SK-N-SH treated with all-trans-retinoic acid at 6 μM for 48 hours (cell line): Measurements from ENCODE around the gene BANP.
"Not testable (repeated sequence)": the region's sequence is repeated elsewhere in the genome, so short reads cannot be mapped to it uniquely, and the experiment has no call there.

Source experiments
- ARNTL ChIP-seq: fragments of 450-650 bp; formaldehyde crosslinking; IDR thresholded peaks from 2 replicates; pipeline ENCODE4 v1.5.0; 2020; ENCODE audit warnings: low read depth, mild to moderate bottlenecking, moderate library complexity, borderline replicate concordance
- CSDC2 ChIP-seq: fragments of 250-450 bp; sonication (Bioruptor Pico); IDR thresholded peaks from 2 replicates; pipeline ENCODE4 v1.5.0; 2020; ENCODE audit warnings: mild to moderate bottlenecking, moderate library complexity
- SNAI2 ChIP-seq: fragments of 250-450 bp; sonication (Bioruptor Pico); IDR thresholded peaks from 2 replicates; pipeline ENCODE4 v1.5.0; 2020; ENCODE audit warnings: mild to moderate bottlenecking, moderate library complexity
- ZFP3 ChIP-seq: fragments of 250-450 bp; sonication (Bioruptor Pico); IDR thresholded peaks from 2 replicates; pipeline ENCODE4 v1.5.0; 2020; ENCODE audit warnings: mild to moderate bottlenecking, moderate library complexity
- ZFP30 ChIP-seq: fragments of 450-650 bp; formaldehyde crosslinking; IDR thresholded peaks from 2 replicates; pipeline ENCODE4 v1.5.0; 2022; ENCODE audit warnings: mild to moderate bottlenecking, moderate library complexity
- TF ChIP-seq, protein P1 (sequence below): fragments of 250-450 bp; sonication (Bioruptor Pico); IDR thresholded peaks from 2 replicates; pipeline ENCODE4 v1.5.1; 2021; ENCODE audit warnings: mild to moderate bottlenecking, moderate library complexity

DNA sequence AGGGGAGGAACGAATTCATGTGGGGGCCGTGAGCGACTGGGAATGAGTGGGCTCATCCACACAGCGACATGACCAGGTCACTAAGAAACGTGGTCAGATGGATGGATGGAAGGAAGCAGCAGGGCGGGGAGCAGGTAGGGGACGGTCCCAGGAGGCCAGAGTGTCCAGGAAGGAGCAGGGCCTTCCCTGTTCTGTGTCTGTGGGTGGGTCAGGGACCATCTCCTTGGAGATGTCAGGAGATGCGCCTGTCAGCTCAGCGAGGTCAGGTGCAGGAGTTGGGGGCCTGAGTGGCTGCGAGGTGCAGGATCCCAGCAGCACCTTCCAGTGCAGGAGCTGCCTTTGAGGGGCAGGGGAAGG lies 85.4 kb downstream of the BANP start:
- TF ChIP-seq ARNTL, SNAI2, ZFP30, ZFP3, CSDC2 (CRISPR knock-in tag): not testable (repeated sequence)
- TF ChIP-seq, protein P1, sequence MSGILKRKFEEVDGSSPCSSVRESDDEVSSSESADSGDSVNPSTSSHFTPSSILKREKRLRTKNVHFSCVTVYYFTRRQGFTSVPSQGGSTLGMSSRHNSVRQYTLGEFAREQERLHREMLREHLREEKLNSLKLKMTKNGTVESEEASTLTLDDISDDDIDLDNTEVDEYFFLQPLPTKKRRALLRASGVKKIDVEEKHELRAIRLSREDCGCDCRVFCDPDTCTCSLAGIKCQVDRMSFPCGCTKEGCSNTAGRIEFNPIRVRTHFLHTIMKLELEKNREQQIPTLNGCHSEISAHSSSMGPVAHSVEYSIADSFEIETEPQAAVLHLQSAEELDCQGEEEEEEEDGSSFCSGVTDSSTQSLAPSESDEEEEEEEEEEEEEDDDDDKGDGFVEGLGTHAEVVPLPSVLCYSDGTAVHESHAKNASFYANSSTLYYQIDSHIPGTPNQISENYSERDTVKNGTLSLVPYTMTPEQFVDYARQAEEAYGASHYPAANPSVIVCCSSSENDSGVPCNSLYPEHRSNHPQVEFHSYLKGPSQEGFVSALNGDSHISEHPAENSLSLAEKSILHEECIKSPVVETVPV (CRISPR knock-in tag): not testable (repeated sequence)
